ENCODE data around the gene PIP5K1B. TPM values are rescaled to one million over a fixed set of nuclear protein-coding genes. Genes with fewer than 3 reads are reported as not detected.

Gene PIP5K1B
- total and polyA plus RNA-seq, 2 experiments from 2014 or later: 3.7 to 10.2 TPM

DNA sequence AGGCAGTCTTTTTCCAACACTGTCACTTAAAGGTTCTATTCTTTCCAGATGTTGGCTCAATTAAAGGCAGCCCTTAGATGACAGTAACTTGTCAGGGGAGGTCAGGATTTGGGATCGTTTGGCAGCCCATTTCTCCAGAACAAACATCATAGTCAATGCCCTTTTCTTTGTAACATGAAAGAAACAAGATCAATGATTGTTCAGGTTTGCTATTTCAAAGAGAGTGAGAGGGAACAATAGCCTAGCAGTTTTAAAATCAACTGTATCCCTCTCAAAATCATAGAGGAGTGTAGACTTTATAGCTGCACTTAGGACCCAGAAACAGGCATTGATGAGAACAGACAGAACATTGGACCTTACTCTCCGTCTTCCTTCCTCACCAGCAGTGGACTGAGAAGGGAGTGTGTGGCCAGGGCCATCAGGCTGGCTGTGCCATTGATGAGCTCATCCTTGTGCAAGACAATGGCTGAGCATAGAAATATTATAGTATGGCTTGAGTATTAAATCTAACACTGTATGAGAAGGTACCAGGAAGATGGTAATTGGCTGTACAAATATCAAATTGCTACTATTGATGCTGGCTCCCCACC lies 130.0 kb downstream of the PIP5K1B start:
- H3K9me3 ChIP-seq (ENCODE audit: low read depth): no peaks in the 10 kb centered on the region
- DNase-seq (ENCODE audit: low spot score): no peak
- H3K27me3 ChIP-seq: no peaks in the 10 kb centered on the region
- H2AFZ ChIP-seq: no peak overlapping the region
- H3K4me1 ChIP-seq (ENCODE audit: insufficient read depth): no peaks in the 10 kb centered on the region
- H3K79me2 ChIP-seq: no peaks in the 10 kb centered on the region
- no peak overlapping the region for H3K27ac ChIP-seq
- TF ChIP-seq CTCF (IDR thresholded peaks at IDR 0.05; ENCODE audit: poor library complexity) (no peak), EZH2phosphoT487 (IDR thresholded peaks at IDR 0.05; ENCODE audit: low read depth, severe bottlenecking, unreplicated experiment) (no peak), EZH2 (IDR thresholded peaks at IDR 0.05; ENCODE audit: borderline replicate concordance) (no peak)
- H3K4me3 ChIP-seq: no peak overlapping the region
- no peaks in the 10 kb centered on the region for H3K36me3 ChIP-seq (replicated peaks; ENCODE audit: insufficient read depth, low read depth)
- no peaks in the 10 kb centered on the region for H4K20me1 ChIP-seq (ENCODE audit: insufficient read depth, poor library complexity, severe bottlenecking)
- no peak overlapping the region for H3K4me2 ChIP-seq
- WGBS (ENCODE audit: low lambda C conversion rate, missing lambda C conversion rate): 68% methylated on average over 2 of the region's 2 CpGs
- H3K9me2 ChIP-seq (replicated peaks; ENCODE audit: insufficient read depth): no peaks in the 10 kb centered on the region

DNA sequence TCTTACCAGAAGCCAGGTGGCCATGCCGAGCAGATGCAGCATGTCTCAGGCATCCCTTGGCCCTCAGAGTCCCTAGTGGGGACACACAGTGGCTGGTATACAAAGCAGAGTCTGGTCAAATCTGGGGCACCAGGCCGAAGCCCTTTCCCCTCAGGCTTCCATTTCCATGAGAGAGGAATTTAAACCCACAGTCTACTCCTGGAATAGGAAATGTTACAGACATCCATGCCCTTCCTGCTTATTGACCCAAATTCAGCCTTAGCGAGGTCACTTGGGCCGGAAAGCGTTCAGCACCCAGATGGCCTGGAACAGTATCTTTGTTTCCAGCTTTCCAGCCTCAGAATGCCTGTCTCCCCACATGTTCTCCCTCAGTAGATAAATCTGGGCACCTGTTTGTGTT lies 131.7 kb downstream of the PIP5K1B start:
- Histone ChIP-seq H3K79me2 (no peaks in the 10 kb centered on the region), H3K36me3 (replicated peaks; ENCODE audit: insufficient read depth, low read depth) (no peaks in the 10 kb centered on the region), H3K27ac (no peak overlapping the region), H3K9me2 (replicated peaks; ENCODE audit: insufficient read depth) (no peaks in the 10 kb centered on the region), H3K4me2 (no peak overlapping the region), H3K4me3 (no peak overlapping the region), H3K9me3 (ENCODE audit: low read depth) (no peaks in the 10 kb centered on the region), H3K27me3 (no peaks in the 10 kb centered on the region), H4K20me1 (ENCODE audit: insufficient read depth, poor library complexity, severe bottlenecking) (no peaks in the 10 kb centered on the region), H3K4me1 (ENCODE audit: insufficient read depth) (no peaks in the 10 kb centered on the region), H2AFZ (no peak overlapping the region)
- TF ChIP-seq CTCF (IDR thresholded peaks at IDR 0.05; ENCODE audit: poor library complexity) (no peak), EZH2 (IDR thresholded peaks at IDR 0.05; ENCODE audit: borderline replicate concordance) (no peak), EZH2phosphoT487 (IDR thresholded peaks at IDR 0.05; ENCODE audit: low read depth, severe bottlenecking, unreplicated experiment) (no peak)
- no peak for DNase-seq (ENCODE audit: low spot score)
- WGBS (ENCODE audit: low lambda C conversion rate, missing lambda C conversion rate): 90% methylated on average over 5 of the region's 5 CpGs

DNA sequence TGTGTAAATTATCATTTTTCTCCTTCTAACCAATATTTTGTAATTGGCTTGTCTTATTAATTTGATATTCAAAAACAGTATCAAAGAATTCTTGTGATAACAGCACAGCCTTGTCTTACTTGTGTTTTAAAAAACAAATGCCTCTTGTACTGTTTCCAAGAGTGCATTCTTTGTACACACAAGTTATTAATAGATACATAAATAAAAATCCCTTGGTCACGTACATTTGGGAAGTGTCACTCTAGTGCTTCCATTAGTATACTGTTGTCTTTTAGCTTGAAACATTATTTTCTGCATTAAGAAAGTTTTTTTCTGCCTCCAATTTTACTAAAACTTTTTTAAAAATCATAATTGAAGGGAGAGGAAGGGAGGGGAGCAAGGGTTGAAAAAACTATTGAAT lies 133.2 kb downstream of the PIP5K1B start:
- Histone ChIP-seq H3K4me2 (no peak overlapping the region), H3K79me2 (no peaks in the 10 kb centered on the region), H2AFZ (no peak overlapping the region), H3K4me1 (ENCODE audit: insufficient read depth) (no peaks in the 10 kb centered on the region), H3K27me3 (no peaks in the 10 kb centered on the region), H3K9me3 (ENCODE audit: low read depth) (no peaks in the 10 kb centered on the region), H3K36me3 (replicated peaks; ENCODE audit: insufficient read depth, low read depth) (no peaks in the 10 kb centered on the region), H4K20me1 (ENCODE audit: insufficient read depth, poor library complexity, severe bottlenecking) (no peaks in the 10 kb centered on the region), H3K9me2 (replicated peaks; ENCODE audit: insufficient read depth) (no peaks in the 10 kb centered on the region), H3K27ac (no peak overlapping the region), H3K4me3 (no peak overlapping the region)
- DNase-seq (ENCODE audit: low spot score): no peak
- TF ChIP-seq CTCF (IDR thresholded peaks at IDR 0.05; ENCODE audit: poor library complexity) (no peak), EZH2phosphoT487 (IDR thresholded peaks at IDR 0.05; ENCODE audit: low read depth, severe bottlenecking, unreplicated experiment) (no peak), EZH2 (IDR thresholded peaks at IDR 0.05; ENCODE audit: borderline replicate concordance) (no peak)
- 92% methylated on average over 1 of the region's 1 CpG for WGBS (ENCODE audit: low lambda C conversion rate, missing lambda C conversion rate)

All from hepatocyte (in vitro differentiated cells).